Body of pancreas (tissue), 4 donors: Measurements from ENCODE around the gene RECQL5. TPM values are rescaled to one million over a fixed set of nuclear protein-coding genes. Genes with fewer than 3 reads are reported as not detected.
"Not testable (repeated sequence)": the region's sequence is repeated elsewhere in the genome, so short reads cannot be mapped to it uniquely, and the experiment has no call there.

ENCODE experiments used
- ATAC-seq: fragments of 150-250 bp; one replicate; pipeline ENCODE4 v1.9.1; 2016
- DNase-seq, 4 donors: peaks; one replicate each; pipeline ENCODE4 v3.0.0-alpha.2; 2019
- H3K27ac ChIP-seq, 4 donors: fragments of 200-600 bp; sonication (generic); 1 replicate in 3 of 4; 2 replicates in 1 of 4; pipeline versions ENCODE4 v1.5.1 to v1.6.1; 2016 to 2019; ENCODE audit warnings: mild to moderate bottlenecking in 1 of 4, mixed read lengths in 1 of 4, moderate library complexity in 1 of 4
- H3K27me3 ChIP-seq, 2 donors: fragments of 200-600 bp; sonication (generic); one replicate each; pipeline ENCODE4 v1.6.0; 2016; ENCODE audit warnings: mild to moderate bottlenecking in 1 of 2
- H3K36me3 ChIP-seq, 2 donors: fragments of 200-600 bp; sonication (generic); replicated peaks in 1 of 2; 2 replicates each; pipeline ENCODE4 v1.5.1; 2016; ENCODE audit warnings: low read depth in 2 of 2; ENCODE audit not compliant: insufficient read depth in 1 of 2
- H3K4me1 ChIP-seq: fragments of 200-600 bp; sonication (generic); one replicate; pipeline ENCODE4 v1.6.0; 2016
- H3K4me3 ChIP-seq, 2 donors: fragments of 200-600 bp; sonication (generic); 1 replicate in 1 of 2; 2 replicates in 1 of 2; pipeline ENCODE4 v1.5.1; 2016 to 2019
- H3K9me3 ChIP-seq, 3 donors: fragments of 200-600 bp; sonication (generic); 1 replicate in 2 of 3; 2 replicates in 1 of 3; pipeline ENCODE4 v1.5.1; 2016
- POLR2A ChIP-seq, 3 donors: fragments of 450-650 bp; IDR thresholded peaks; one replicate each; pipeline ENCODE4 v1.6.1; 2016; ENCODE audit warnings: antibody characterized with exemption in 3 of 3, mild to moderate bottlenecking in 2 of 3
- WGBS, 2 donors: methylation state at CpG; one replicate each; pipeline ENCODE4 v1.1.5; 2017; 5-methylcytosine and 5-hydroxymethylcytosine counted together
- intact Hi-C: fragments of 100-400 bp; cut with DNase I; formaldehyde crosslinking; loops from one replicate; pipeline ENCODE4 v1.15.1; 2023
- total RNA-seq, 2 donors: library from RNA; depleted of rRNA; stranded (reverse); fragments of >200 nt; gene quantifications; one replicate each; pipeline ENCODE4 v1.1.0, GENCODE V29; 2016
- TF ChIP-seq, protein P1 (sequence below), 7 experiments: fragments of 450-650 bp in 4 of 7; fragments of 200-600 bp in 3 of 7; sonication (generic) in 3 of 7; IDR thresholded peaks; one replicate each; pipeline ENCODE4 v1.5.1; 2016 to 2019; ENCODE audit warnings: antibody characterized with exemption in 7 of 7

RECQL5 gene
- total RNA-seq, 2 donors from 2014 or later = 8.6 to 38.6 TPM

- Histone ChIP-seq H3K4me3 (no peak overlapping the region), H3K27me3 (no peaks in the 10 kb centered on the region), H3K27ac (no peak overlapping the region), H3K4me1 (peaks cover 5% of the 10 kb centered on the region), H3K9me3 (no peaks in the 10 kb centered on the region), H3K36me3 (no peaks in the 10 kb centered on the region)
- TF ChIP-seq POLR2A (IDR thresholded peaks at IDR 0.05) = no peak
- WGBS, 2 donors = 66 to 72% methylated on average over 13 to 28 of the region's 28 CpGs
- ATAC-seq (no peak), DNase-seq (no peak)
- intact Hi-C loops = loop anchor here (5.0 kb wide), 1 partner anchor 167 kb away; no protein-coding TSS in a partner anchor
Observed at GRCh38 chr17:75594499-75595283, 72.3 kb downstream of the RECQL5 start.

DNA sequence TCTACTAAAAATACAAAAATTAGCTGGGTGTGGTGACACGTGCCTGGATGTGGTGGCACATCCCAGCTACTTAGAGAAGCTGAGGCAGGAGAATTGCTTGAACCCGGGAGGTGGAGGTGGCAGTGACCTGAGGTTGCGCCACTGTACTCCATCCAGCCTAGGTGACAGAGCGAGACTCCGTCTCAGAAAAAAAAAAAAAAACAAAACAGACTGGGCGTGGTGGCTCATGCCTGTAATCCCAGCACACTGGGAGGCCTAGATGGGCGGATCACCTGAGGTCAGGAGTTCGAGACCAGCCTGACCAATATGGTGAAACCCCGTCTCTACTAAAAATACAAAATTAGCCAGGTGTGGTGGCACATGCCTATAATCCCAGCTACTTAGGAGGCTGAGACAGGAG lies 73.5 kb downstream of the RECQL5 start:
- H3K27ac ChIP-seq, H3K4me3 ChIP-seq, H3K36me3 ChIP-seq, ATAC-seq, H3K9me3 ChIP-seq, H3K27me3 ChIP-seq, DNase-seq: not testable (repeated sequence)
- peaks cover 16% of the 10 kb centered on the region for H3K4me1 ChIP-seq
- 80 to 86% methylated on average over 9 of the region's 9 CpGs for WGBS, 2 donors
- intact Hi-C loops = loop anchor here (5.0 kb wide), 1 partner anchor 166 kb away; no protein-coding TSS in a partner anchor

DNA sequence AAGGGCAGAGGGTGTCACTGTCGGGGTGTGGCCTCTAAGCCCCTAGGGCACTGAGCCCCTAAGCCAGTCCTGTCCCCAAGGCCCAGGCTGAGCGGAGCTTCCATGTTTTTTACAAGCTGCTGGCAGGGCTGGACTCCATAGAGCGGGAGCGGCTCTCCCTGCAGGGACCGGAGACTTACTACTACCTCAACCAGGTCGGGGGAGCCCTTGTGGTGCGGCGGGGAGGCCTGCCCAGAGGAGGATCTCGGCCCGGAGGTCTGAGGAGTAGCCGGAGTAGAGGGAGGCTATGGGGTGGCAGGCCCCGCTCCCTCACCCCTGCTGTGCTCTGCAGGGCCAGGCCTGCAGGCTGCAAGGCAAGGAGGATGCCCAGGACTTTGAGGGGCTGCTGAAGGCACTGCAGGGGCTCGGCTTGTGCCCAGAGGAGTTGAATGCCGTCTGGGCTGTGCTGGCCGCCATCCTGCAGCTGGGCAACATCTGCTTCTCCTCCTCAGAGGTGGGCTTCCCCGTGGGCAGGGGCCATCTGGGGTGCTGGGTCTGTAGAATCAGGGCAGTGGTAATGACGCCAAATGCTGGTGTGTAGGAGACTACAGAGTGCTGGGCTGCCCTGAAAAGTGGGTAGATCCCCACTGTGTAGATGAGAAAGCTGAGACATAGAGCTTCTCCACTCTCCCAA lies 74.5 kb downstream of the RECQL5 start:
- intact Hi-C loops = loop anchor here (5.0 kb wide), 1 partner anchor 165 kb away; no protein-coding TSS in a partner anchor
- TF ChIP-seq, protein P1, sequence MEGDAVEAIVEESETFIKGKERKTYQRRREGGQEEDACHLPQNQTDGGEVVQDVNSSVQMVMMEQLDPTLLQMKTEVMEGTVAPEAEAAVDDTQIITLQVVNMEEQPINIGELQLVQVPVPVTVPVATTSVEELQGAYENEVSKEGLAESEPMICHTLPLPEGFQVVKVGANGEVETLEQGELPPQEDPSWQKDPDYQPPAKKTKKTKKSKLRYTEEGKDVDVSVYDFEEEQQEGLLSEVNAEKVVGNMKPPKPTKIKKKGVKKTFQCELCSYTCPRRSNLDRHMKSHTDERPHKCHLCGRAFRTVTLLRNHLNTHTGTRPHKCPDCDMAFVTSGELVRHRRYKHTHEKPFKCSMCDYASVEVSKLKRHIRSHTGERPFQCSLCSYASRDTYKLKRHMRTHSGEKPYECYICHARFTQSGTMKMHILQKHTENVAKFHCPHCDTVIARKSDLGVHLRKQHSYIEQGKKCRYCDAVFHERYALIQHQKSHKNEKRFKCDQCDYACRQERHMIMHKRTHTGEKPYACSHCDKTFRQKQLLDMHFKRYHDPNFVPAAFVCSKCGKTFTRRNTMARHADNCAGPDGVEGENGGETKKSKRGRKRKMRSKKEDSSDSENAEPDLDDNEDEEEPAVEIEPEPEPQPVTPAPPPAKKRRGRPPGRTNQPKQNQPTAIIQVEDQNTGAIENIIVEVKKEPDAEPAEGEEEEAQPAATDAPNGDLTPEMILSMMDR (IDR thresholded peaks at IDR 0.05) = no peak
- no peak for TF ChIP-seq POLR2A (IDR thresholded peaks at IDR 0.05)
- H3K9me3 ChIP-seq = no peaks in the 10 kb centered on the region
- DNase-seq (no peak), ATAC-seq (no peak)
- no peak overlapping the region for H3K4me3 ChIP-seq
- no peaks in the 10 kb centered on the region for H3K36me3 ChIP-seq
- 87 to 91% methylated on average over 5 to 14 of the region's 17 CpGs for WGBS, 2 donors
- peaks cover 25% of the 10 kb centered on the region for H3K4me1 ChIP-seq
- H3K27ac ChIP-seq = no peak overlapping the region
- H3K27me3 ChIP-seq = no peaks in the 10 kb centered on the region

DNA sequence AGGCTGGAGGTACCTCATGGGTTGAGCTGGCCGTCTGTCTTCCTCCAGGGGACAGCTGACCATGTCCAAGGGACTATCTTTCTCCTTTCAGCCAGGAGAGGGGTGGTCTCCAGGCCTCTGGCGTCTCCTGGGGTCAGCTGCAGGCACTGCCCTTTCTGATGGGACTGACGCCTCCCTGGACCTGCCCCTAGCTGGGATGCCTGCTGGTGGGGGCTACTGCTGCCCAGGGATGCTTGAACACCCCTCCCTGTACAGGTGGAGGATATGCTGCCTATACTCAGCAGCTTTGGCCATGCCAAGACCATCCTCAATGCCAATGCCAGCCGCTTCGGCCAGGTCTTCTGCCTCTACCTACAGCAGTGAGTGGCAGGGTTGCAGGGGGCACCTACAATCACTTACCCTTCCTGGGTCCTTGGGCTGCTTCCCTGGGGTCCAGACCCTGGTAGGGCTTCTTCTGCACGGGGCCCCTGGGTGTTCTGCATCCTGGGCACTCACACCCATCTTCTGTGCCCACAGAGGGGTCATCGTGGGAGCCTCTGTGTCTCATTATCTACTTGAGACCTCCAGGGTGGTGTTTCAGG lies 75.1 kb downstream of the RECQL5 start:
- Histone ChIP-seq H3K27me3 (no peaks in the 10 kb centered on the region), H3K4me3 (no peak overlapping the region), H3K4me1 (peaks cover 25% of the 10 kb centered on the region), H3K9me3 (no peaks in the 10 kb centered on the region), H3K36me3 (no peaks in the 10 kb centered on the region), H3K27ac (no peak overlapping the region)
- DNase-seq (no peak), ATAC-seq (no peak)
- no peak for TF ChIP-seq POLR2A (IDR thresholded peaks at IDR 0.05)
- TF ChIP-seq, protein P1 (IDR thresholded peaks at IDR 0.05) = peak in 1 of 7 experiments; percentile 4
- intact Hi-C loops = loop anchor here (5.0 kb wide), 1 partner anchor 165 kb away; no protein-coding TSS in a partner anchor
- WGBS, 2 donors = 83% methylated on average over 7 of the region's 7 CpGs; no CpG with 5 or more reads in 1 of the 2 donors

- WGBS, 2 donors = 75 to 79% methylated on average over 5 to 12 of the region's 12 CpGs
- TF ChIP-seq, protein P1 (IDR thresholded peaks at IDR 0.05) = no peak
- TF ChIP-seq POLR2A (IDR thresholded peaks at IDR 0.05) = no peak
Observed at GRCh38 chr17:75590849-75591721, 75.9 kb downstream of the RECQL5 start.

More at GRCh38 chr17:75590849-75591721, 75.9 kb downstream of the RECQL5 start:
- Histone ChIP-seq H3K9me3 (no peaks in the 10 kb centered on the region), H3K36me3 (no peaks in the 10 kb centered on the region), H3K4me1 (peaks cover 25% of the 10 kb centered on the region), H3K4me3 (no peak overlapping the region), H3K27ac (no peak overlapping the region), H3K27me3 (no peaks in the 10 kb centered on the region)
- DNase-seq = no peak
- no peak for ATAC-seq
- intact Hi-C loops = loop anchor here (5.0 kb wide), 1 partner anchor 164 kb away; no protein-coding TSS in a partner anchor
